NCI-H146 treated with DMSO at 0.1 percent for 48 hours (cell line): ENCODE results near the gene DMD.

Source experiments
- DNase-seq: peaks from one replicate; lab custom pipeline; 2025; ENCODE audit not compliant: unreplicated experiment; lab: John Stamatoyannopoulos, UW

DMD gene

DNA sequence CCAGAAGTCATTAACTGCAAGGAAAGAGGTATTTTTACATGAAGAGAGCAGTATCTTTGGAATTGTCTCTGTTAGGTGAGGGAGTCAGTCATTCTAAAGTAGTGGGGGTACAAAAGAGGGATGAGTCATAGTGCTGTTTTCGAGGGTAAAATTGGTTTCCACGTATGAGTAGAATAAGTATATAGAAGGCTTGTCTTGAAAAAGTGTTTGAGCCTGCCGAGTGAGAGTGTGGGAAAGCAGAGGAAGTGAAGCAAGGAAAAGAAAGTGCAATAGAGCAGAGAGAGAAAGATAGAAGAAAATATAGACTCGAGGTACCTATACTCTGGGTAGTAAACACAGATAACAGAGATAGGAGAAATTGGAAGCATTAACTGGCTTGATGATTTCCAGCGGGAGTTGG is 696.4 kb downstream of the DMD start:
- no peak for DNase-seq

DNA sequence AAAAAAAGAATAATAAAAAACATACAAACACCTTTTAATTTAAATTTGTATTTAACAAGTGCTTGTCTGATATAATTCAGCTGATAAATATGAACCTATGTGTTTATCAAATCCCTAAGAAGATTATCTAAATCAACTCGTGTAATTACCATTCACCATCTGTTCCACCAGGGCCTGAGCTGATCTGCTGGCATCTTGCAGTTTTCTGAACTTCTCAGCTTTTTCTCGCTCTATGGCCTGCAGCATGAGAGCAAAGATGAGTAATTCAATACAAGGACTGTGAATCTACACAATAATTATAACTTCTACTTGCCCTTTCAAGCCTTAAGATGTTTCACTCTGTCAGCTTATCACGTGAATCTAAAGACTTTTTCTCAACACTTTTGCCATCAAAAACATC is 709.7 kb downstream of the DMD start:
- no peak for DNase-seq

- no peak for DNase-seq
Measured at GRCh38 chrX:32496671-32497070, 714.7 kb downstream of the DMD start.

DNA sequence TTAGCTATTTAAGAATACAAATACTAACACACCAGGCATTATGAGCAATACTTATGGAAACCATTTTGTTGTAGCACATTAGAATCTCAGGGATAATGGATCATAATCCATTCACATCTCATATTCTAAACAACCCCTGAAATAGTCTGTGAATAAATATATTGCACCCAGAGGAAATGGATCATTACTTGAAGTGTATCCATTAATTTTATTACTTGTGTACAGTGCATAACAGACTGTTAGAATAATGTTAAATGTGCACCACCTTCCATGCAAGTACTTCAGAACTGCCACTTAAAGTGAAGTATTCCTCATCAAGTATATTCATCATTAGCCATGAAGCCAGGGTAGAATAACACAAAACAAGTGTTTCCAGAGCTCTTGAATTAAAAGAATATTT is 715.5 kb downstream of the DMD start:
- DNase-seq, result no peak

DNA sequence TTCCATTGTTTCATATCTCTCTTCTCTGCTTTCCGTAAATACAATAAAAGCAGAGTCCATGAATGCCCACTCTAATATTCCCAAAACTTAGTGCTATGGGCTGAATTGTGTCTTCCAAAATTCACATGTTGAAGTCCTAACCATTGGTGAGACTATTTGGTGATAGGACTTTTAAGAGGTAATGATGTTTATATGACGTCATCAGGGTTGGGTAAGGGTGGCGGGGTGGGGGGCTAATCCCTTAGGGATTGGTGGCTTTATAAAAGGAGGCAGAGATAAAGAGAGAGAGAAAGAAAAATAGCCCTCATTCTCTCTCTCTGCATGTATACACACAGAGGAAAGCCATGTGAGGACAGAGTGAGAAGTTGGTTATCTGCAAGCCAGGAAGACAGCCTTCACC is 722.2 kb downstream of the DMD start:
- DNase-seq, result no peak

GRCh38 chrX:32483534-32484136 is 727.7 kb downstream of the DMD start:
- DNase-seq, result no peak

GRCh38 chrX:32480019-32480418 is 731.3 kb downstream of the DMD start:
- DNase-seq, result no peak

DNA sequence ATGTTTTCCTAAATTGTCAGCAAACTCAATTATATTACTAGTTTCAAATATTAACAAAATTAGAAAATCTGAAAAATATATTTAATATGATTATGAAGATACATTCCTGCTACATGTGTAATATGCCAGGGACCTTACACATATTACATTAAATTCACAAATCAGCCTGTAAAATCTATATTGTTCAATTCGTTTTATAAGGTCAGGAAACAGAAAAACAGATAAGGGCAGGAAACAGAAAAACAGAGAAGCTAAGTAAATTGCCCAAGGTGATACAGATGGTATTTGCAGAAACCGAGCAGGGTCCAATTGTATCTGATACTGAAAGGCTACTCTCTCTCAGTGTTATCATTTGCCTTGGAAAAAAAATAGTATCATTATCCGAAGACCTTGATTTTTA is 739.0 kb downstream of the DMD start:
- no peak for DNase-seq

DNA sequence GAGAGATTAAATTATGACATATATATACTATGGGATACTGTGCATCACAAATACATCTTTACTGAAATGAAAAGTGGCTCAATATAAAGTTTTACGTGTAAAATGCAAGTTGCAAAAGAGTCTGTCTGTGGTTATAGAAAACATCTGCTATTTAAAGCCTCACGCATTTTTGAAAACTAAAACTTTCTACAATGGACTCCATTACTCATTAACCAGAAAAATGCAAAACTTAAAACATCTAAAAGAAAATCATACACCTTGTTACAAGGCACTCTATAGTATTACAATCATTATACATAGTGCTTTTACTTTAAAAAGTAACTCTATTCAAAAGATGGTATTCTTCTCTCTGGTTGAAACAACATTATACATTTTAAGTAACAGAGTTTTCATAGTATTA is 755.6 kb downstream of the DMD start:
- DNase-seq, result no peak

GRCh38 chrX:32451954-32452695 is 759.2 kb downstream of the DMD start:
- no peak for DNase-seq

DNA sequence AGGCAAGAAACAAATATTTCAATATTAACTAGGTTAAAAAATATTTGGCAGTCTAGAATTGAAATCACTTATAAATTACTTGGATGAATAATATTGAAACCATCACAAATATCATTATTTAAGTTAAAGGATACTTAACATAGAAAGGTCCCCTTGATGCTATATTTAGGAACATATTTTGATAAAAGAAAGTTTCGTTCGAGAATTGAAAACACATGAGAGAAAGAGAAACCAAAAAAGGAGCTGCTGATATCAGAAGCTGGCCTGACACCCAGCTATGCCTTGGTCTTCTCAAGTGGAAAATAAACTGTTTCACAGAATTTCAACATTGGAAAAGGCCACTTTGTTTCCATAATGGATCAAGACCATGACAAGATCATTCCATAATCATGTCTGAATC is 762.4 kb downstream of the DMD start:
- DNase-seq, result no peak

DNA sequence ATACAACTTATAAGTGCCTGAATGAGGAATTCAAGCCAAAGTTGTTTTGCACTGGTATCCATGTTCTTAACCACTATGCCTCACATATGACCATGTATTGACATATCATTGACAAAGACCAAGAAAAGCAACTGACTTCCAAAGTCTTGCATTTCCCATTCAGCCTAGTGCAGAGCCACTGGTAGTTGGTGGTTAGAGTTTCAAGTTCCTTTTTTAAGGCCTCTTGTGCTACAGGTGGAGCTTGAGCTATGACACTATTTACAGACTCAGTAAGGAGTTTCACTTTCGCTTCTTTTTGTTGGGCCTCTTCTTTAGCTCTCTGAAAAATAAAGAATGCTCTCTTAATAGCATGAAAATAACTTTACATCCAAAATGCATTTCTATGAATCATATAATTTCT is 763.0 kb downstream of the DMD start:
- DNase-seq, result no peak

- DNase-seq, result no peak
Measured at GRCh38 chrX:32447640-32448039, 763.7 kb downstream of the DMD start.

- DNase-seq, result no peak
Measured at GRCh38 chrX:32443841-32444240, 767.5 kb downstream of the DMD start.

GRCh38 chrX:32421266-32421665 is 790.1 kb downstream of the DMD start:
- no peak for DNase-seq

- no peak for DNase-seq
Measured at GRCh38 chrX:32408389-32408788, 803.0 kb downstream of the DMD start.

- no peak for DNase-seq
Measured at GRCh38 chrX:32397562-32398216, 813.7 kb downstream of the DMD start.

DNA sequence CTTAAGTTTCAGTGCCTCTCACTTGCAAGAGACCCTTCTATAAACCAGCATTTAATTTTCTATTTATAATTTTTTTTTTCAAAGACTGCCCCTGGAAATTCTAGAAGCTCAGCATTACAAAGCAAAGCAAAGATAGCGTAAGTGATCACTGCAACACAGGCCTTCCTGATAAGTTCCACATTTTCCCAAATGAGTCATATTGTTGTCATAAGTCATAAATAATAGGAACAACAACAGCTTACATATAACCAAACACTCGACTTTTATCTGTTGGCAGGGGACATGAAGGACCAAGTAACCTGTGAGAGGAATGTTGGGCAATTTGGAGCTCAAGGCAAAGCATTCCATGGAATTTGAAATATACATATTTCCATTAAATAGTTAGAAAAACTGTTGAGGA is 815.5 kb downstream of the DMD start:
- no peak for DNase-seq

DNA sequence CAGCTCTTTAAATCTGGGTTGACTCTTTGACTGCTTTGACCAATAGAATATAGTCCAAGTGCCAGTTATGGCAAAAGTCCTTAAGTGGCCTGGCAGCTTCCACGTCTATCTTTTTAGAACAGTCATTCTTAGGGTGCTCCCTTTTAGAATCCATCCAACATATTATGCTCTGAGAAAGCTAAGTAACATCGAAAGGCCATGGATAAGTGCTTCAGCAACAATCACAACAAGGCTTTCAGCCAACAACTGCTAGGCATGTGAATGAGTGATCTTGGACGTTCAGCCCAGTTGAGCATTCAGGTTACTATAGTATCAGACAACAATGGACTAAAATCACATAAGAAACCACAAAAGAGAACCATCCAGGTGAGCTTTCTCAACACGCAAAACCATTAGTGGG is 818.7 kb downstream of the DMD start:
- DNase-seq, result no peak

DNA sequence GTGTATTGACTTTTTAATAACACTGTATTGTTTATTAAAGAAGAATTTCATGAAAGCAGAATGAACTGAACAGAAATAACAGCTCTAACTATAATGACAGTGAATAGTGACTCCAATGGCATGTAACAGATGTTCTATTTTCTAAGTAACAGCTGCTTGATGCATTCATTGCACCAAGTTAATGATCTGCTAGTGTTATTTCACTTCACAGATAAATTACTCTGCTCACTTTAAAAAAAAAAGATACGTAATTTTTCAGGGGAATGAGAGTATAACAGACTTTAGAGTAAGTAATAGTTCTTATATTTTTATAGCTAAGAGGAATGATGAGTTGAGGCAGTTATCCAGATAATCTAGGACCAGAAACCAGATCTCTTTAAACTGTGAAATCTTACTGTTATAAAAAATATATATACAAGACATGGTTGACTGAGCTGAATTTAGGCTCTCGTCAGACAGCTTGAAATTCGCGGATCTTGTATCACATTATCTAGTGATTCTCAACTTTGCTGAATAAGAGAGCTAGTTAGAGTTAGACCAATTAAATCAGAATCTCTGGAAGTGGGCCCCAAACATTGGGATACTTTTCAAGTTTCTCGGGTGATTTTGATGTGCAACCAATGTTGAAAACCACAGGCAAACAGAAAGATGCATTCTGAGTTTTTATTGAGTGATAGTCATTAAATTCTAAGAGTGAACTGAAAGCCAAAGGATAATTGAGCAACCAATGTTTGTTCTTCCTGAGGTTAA is 840.7 kb downstream of the DMD start:
- DNase-seq, result no peak

- no peak for DNase-seq
Measured at GRCh38 chrX:32293962-32294700, 917.2 kb downstream of the DMD start.
